HCT116 (cell line): ENCODE measurements around the gene APBA2. TPM values are rescaled to one million over a fixed set of nuclear protein-coding genes. Genes with fewer than 3 reads are reported as not detected.

Source experiments
- ATAC-seq: fragments of 200-7000 bp; cut with Tn5 transposase; 2 replicates; pipeline ENCODE4 v1.9.1; 2020; ENCODE audit warnings: mild to moderate bottlenecking, moderate library complexity
- BruUV-seq: library from RNA; stranded (reverse); fragments of 400-500 nt; replicated peaks from 2 replicates; lab custom pipeline; 2021; lab: Mats Ljungman, UMichigan
- CTCF ChIA-PET: fragments of 300-600 bp; sonication (Branson Sonifier 250); formaldehyde crosslinking; loops from one replicate; lab custom pipeline; 2021; ENCODE audit warnings: antibody characterized with exemption; lab: Charles Lee
- POLR2A ChIA-PET: fragments of 300-600, 350-600 bp; sonication (Branson Sonifier 250); formaldehyde crosslinking; loops from one replicate; lab custom pipeline; 2021; ENCODE audit warnings: antibody characterized with exemption; lab: Charles Lee
- RAD21 ChIA-PET, 2 experiments: fragments of 300-600 bp; sonication (Branson Sonifier 250); formaldehyde crosslinking; loops; one replicate each; lab custom pipeline; 2023; ENCODE audit warnings: low total read pairs in 2 of 2; ENCODE audit not compliant: uncharacterized antibody in 2 of 2, unreplicated experiment in 2 of 2, low non-redundant PET in 1 of 2; lab: Charles Lee
- DNase-seq: peaks from one replicate; pipeline ENCODE4 v3.0.0-alpha.2; 2010; ENCODE audit warnings: low read depth, low spot score
- H2AFZ ChIP-seq: fragments of 200-600 bp; shearing (Covaris generic), sonication (generic); 2 replicates; pipeline ENCODE4 v1.6.1; 2017; ENCODE audit warnings: low read depth, mixed run types, mixed read lengths, antibody characterized with exemption, low read length; ENCODE audit not compliant: poor library complexity, severe bottlenecking
- H3K27ac ChIP-seq: 2 replicates; pipeline ENCODE4 v1.5.1; 2012; ENCODE audit warnings: low read depth, low read length
- H3K27me3 ChIP-seq: fragments of 200-600 bp; sonication (generic); 2 replicates; pipeline ENCODE4 v1.6.1; 2016; ENCODE audit warnings: mixed run types, low read length, mixed read lengths; ENCODE audit not compliant: insufficient read depth
- H3K36me3 ChIP-seq, 2 experiments: fragments of 200-500 bp in 1 of 2; fragments of 200-600 bp in 1 of 2; sonication (Bioruptor generic) in 1 of 2; sonication (generic) in 1 of 2; 2 replicates each; pipeline versions ENCODE4 v1.5.1 to v1.6.1; 2014 to 2016; ENCODE audit warnings: low read length in 2 of 2, inconsistent platforms in 1 of 2, mixed read lengths in 1 of 2, mixed run types in 1 of 2; ENCODE audit not compliant: insufficient read depth in 2 of 2, control insufficient read depth in 1 of 2
- H3K4me1 ChIP-seq, 2 experiments: fragments of 200-600 bp in 1 of 2; sonication (generic) in 1 of 2; 2 replicates each; pipeline versions ENCODE4 v1.5.1 to v1.6.1; 2012 to 2017; ENCODE audit warnings: low read length in 2 of 2, inconsistent platforms in 1 of 2, mild to moderate bottlenecking in 1 of 2, mixed read lengths in 1 of 2, mixed run types in 1 of 2, moderate library complexity in 1 of 2; ENCODE audit not compliant: insufficient read depth in 2 of 2, control insufficient read depth in 1 of 2
- H3K4me2 ChIP-seq: fragments of 200-600 bp; sonication (generic); 2 replicates; pipeline ENCODE4 v1.6.1; 2017; ENCODE audit warnings: mixed run types, low read length, mixed read lengths
- H3K4me3 ChIP-seq, 2 experiments: fragments of 200-600 bp in 1 of 2; sonication (generic) in 1 of 2; replicated peaks in 1 of 2; 2 replicates each; pipeline ENCODE4 v1.5.1; 2011 to 2016; ENCODE audit warnings: low read length in 2 of 2, control low read depth in 1 of 2, low read depth in 1 of 2, mild to moderate bottlenecking in 1 of 2, mixed read lengths in 1 of 2, mixed run types in 1 of 2
- H3K79me2 ChIP-seq: fragments of 200-600 bp; sonication (generic); 2 replicates; pipeline ENCODE4 v1.6.1; 2017; ENCODE audit warnings: mild to moderate bottlenecking, mixed run types, low read length, moderate library complexity, mixed read lengths; ENCODE audit not compliant: insufficient read depth
- H3K9ac ChIP-seq: fragments of 200-600 bp; sonication (generic); 2 replicates; pipeline ENCODE4 v1.6.1; 2016; ENCODE audit warnings: low read length, mixed read lengths
- H3K9me2 ChIP-seq: fragments of 200-600 bp; sonication (generic), shearing (Covaris generic); 2 replicates; pipeline ENCODE4 v1.6.1; 2017; ENCODE audit warnings: mixed run types, mild to moderate bottlenecking, moderate library complexity; ENCODE audit not compliant: insufficient read depth
- H3K9me3 ChIP-seq, 2 experiments: fragments of 200-500 bp in 1 of 2; fragments of 200-600 bp in 1 of 2; sonication (Bioruptor generic) in 1 of 2; sonication (generic) in 1 of 2; 2 replicates each; pipeline ENCODE4 v1.6.1; 2014 to 2017; ENCODE audit warnings: low read length in 2 of 2, mixed read lengths in 2 of 2, inconsistent platforms in 1 of 2, low read depth in 1 of 2, mild to moderate bottlenecking in 1 of 2, mixed run types in 1 of 2, moderate library complexity in 1 of 2; ENCODE audit not compliant: control insufficient read depth in 1 of 2, insufficient read depth in 1 of 2
- H4K20me1 ChIP-seq: fragments of 200-600 bp; sonication (generic), shearing (Covaris generic); 2 replicates; pipeline ENCODE4 v1.6.1; 2017; ENCODE audit warnings: mixed run types, mild to moderate bottlenecking, moderate library complexity; ENCODE audit not compliant: insufficient read depth
- CEBPB ChIP-seq: IDR thresholded peaks from 2 replicates; pipeline ENCODE4 v1.6.1; 2012; ENCODE audit warnings: low read depth
- CTCF ChIP-seq, 3 experiments: fragments of 200-600 bp in 1 of 3; sonication (generic) in 1 of 3; IDR thresholded peaks in 2 of 3; conservative IDR thresholded peaks in 1 of 3; 2 replicates each; pipeline ENCODE4 v1.5.1; 2012 to 2017; ENCODE audit warnings: low read depth in 2 of 3, low read length in 2 of 3, antibody characterized with exemption in 1 of 3, borderline replicate concordance in 1 of 3, control low read depth in 1 of 3, mild to moderate bottlenecking in 1 of 3, mixed read lengths in 1 of 3, mixed run types in 1 of 3, moderate library complexity in 1 of 3; ENCODE audit not compliant: insufficient read depth in 1 of 3
- EGR1 ChIP-seq: IDR thresholded peaks from 2 replicates; pipeline ENCODE4 v1.6.1; 2012; ENCODE audit warnings: low read depth
- ELF1 ChIP-seq: IDR thresholded peaks from 2 replicates; pipeline ENCODE4 v1.6.1; 2012; ENCODE audit warnings: low read depth, borderline replicate concordance
- EZH2 ChIP-seq: fragments of 200-600 bp; sonication (generic); IDR thresholded peaks from 2 replicates; pipeline ENCODE4 v1.6.1; 2017; ENCODE audit warnings: antibody characterized with exemption, mixed run types
- EZH2phosphoT487 ChIP-seq: fragments of 200-600 bp; IDR thresholded peaks from 2 replicates; pipeline ENCODE4 v1.6.1; 2018; ENCODE audit warnings: antibody characterized with exemption, borderline replicate concordance
- JUND ChIP-seq: IDR thresholded peaks from 2 replicates; pipeline ENCODE4 v1.6.1; 2012
- MAX ChIP-seq: IDR thresholded peaks from 2 replicates; pipeline ENCODE4 v1.6.1; 2012
- POLR2AphosphoS5 ChIP-seq: IDR thresholded peaks from 2 replicates; pipeline ENCODE4 v1.6.1; 2011; ENCODE audit warnings: mild to moderate bottlenecking, low read depth, low read length, moderate library complexity
- RAD21 ChIP-seq: IDR thresholded peaks from 2 replicates; pipeline ENCODE4 v1.6.1; 2012; ENCODE audit warnings: low read depth, mild to moderate bottlenecking
- REST ChIP-seq: IDR thresholded peaks from 2 replicates; pipeline ENCODE4 v1.6.1; 2012; ENCODE audit warnings: low read depth
- SIN3A ChIP-seq: IDR thresholded peaks from 2 replicates; pipeline ENCODE4 v1.6.1; 2012; ENCODE audit warnings: low read depth
- SP1 ChIP-seq: IDR thresholded peaks from 2 replicates; pipeline ENCODE4 v1.6.1; 2012; ENCODE audit warnings: low read depth
- TCF7L2 ChIP-seq: IDR thresholded peaks from 2 replicates; pipeline ENCODE4 v1.7.0; 2011; ENCODE audit warnings: borderline replicate concordance, inconsistent platforms; ENCODE audit not compliant: insufficient read depth, insufficient read length; ENCODE audit errors: extremely low read depth
- YY1 ChIP-seq: IDR thresholded peaks from 2 replicates; pipeline ENCODE4 v1.6.1; 2011; ENCODE audit warnings: low read length, low read depth, moderate library complexity, mild to moderate bottlenecking; ENCODE audit not compliant: insufficient replicate concordance; ENCODE audit errors: extremely low read depth
- ZBTB33 ChIP-seq: IDR thresholded peaks from 2 replicates; pipeline ENCODE4 v1.6.1; 2011; ENCODE audit warnings: mild to moderate bottlenecking, low read length, moderate library complexity; ENCODE audit not compliant: insufficient replicate concordance; ENCODE audit errors: extremely low read depth
- ZNF274 ChIP-seq: fragments of 200-500 bp; sonication (Bioruptor generic); IDR thresholded peaks from 2 replicates; pipeline ENCODE4 v1.6.1; 2014; ENCODE audit warnings: mild to moderate bottlenecking, low read depth, low read length, inconsistent platforms
- intact Hi-C: fragments of 100-400 bp; cut with micrococcal nuclease; formaldehyde crosslinking; loops from 2 replicates; pipeline ENCODE4 v1.10.0; 2022
- total RNA-seq: library from RNA; stranded (reverse); gene quantifications from one replicate; pipeline ENCODE4 v1.2.1, GENCODE V29; 2021; ENCODE audit not compliant: unreplicated experiment

Gene APBA2
- total RNA-seq, 1 experiment from 2014 or later, result 0.47 TPM

GRCh38 chr15:29012097-29012496 lies 126.3 kb downstream of the APBA2 start:
- intact Hi-C loops, result no loop called here
- no peak overlapping the region for H3K4me3 ChIP-seq
- no TSS peak for BruUV-seq
- no peak overlapping the region for H3K4me2 ChIP-seq
- H4K20me1 ChIP-seq, result no peaks in the 10 kb centered on the region
- RAD21 ChIA-PET, result no interaction called here
- no peaks in the 10 kb centered on the region for H3K9me3 ChIP-seq
- POLR2A ChIA-PET, result no interaction called here
- ATAC-seq (no peak), DNase-seq (no peak)
- no peaks in the 10 kb centered on the region for H3K9me2 ChIP-seq
- CTCF ChIA-PET, result no interaction called here
- peaks cover 12 to 20% of the 10 kb centered on the region in 2 experiments for H3K4me1 ChIP-seq
- H3K27me3 ChIP-seq, result no peaks in the 10 kb centered on the region
- TF ChIP-seq TCF7L2 (no peak), ZBTB33 (no peak), ZNF274 (no peak), YY1 (no peak), MAX (no peak), EGR1 (no peak), RAD21 (no peak), JUND (no peak), CTCF (IDR thresholded peaks at IDR 0.05 in 2 of 3, conservative IDR thresholded peaks at IDR 0.05 in 1 of 3; ENCODE audit: borderline replicate concordance in 1 of 3, insufficient read depth in 1 of 3, low read depth in 2 of 3, low read length in 2 of 3) (no peak), SIN3A (no peak), ELF1 (no peak), POLR2AphosphoS5 (no peak), CEBPB (no peak), REST (no peak), SP1 (no peak), EZH2 (no peak), EZH2phosphoT487 (no peak)
- H3K36me3 ChIP-seq, result no peaks in the 10 kb centered on the region
- H3K79me2 ChIP-seq, result no peaks in the 10 kb centered on the region
- H2AFZ ChIP-seq, result no peak overlapping the region
- H3K9ac ChIP-seq, result no peak overlapping the region
- H3K27ac ChIP-seq, result no peak overlapping the region
